ENCODE measurements around the gene DNAI2.

DNAI2 gene

GRCh38 chr17:74251051-74251450, 23.0 kb upstream of the DNAI2 start:
- no peak overlapping the region for H3K4me3 ChIP-seq (replicated peaks in 1 of 2; ENCODE audit: low read depth in 2 of 2, low read length in 2 of 2)
- TF ChIP-seq CTCF (IDR thresholded peaks at IDR 0.05; ENCODE audit: low read depth, low read length): no peak
- no peak for DNase-seq (ENCODE audit: low read depth in 2 of 2)

GRCh38 chr17:74251569-74251968, 22.5 kb upstream of the DNAI2 start:
- H3K4me3 ChIP-seq (replicated peaks in 1 of 2; ENCODE audit: low read depth in 2 of 2, low read length in 2 of 2): no peak overlapping the region
- TF ChIP-seq CTCF (IDR thresholded peaks at IDR 0.05; ENCODE audit: low read depth, low read length): no peak
- DNase-seq (ENCODE audit: low read depth in 2 of 2): no peak

- no peak overlapping the region for H3K4me3 ChIP-seq (replicated peaks in 1 of 2; ENCODE audit: low read depth in 2 of 2, low read length in 2 of 2)
- TF ChIP-seq CTCF (IDR thresholded peaks at IDR 0.05; ENCODE audit: low read depth, low read length): no peak
- no peak for DNase-seq (ENCODE audit: low read depth in 2 of 2)
Observed at GRCh38 chr17:74252211-74252610, 21.8 kb upstream of the DNAI2 start.

GRCh38 chr17:74253036-74253435, 21.0 kb upstream of the DNAI2 start:
- no peak overlapping the region for H3K4me3 ChIP-seq (replicated peaks in 1 of 2; ENCODE audit: low read depth in 2 of 2, low read length in 2 of 2)
- no peak for DNase-seq (ENCODE audit: low read depth in 2 of 2)
- TF ChIP-seq CTCF (IDR thresholded peaks at IDR 0.05; ENCODE audit: low read depth, low read length): no peak

GRCh38 chr17:74257311-74257710, 16.7 kb upstream of the DNAI2 start:
- no peak for DNase-seq (ENCODE audit: low read depth in 2 of 2)
- no peak overlapping the region for H3K4me3 ChIP-seq (replicated peaks in 1 of 2; ENCODE audit: low read depth in 2 of 2, low read length in 2 of 2)
- no peak for TF ChIP-seq CTCF (IDR thresholded peaks at IDR 0.05; ENCODE audit: low read depth, low read length)

GRCh38 chr17:74259667-74260524, 14.1 kb upstream of the DNAI2 start:
- DNase-seq (ENCODE audit: low read depth in 2 of 2): no peak
- no peak overlapping the region for H3K4me3 ChIP-seq (replicated peaks in 1 of 2; ENCODE audit: low read depth in 2 of 2, low read length in 2 of 2)
- TF ChIP-seq CTCF (IDR thresholded peaks at IDR 0.05; ENCODE audit: low read depth, low read length): no peak

GRCh38 chr17:74260525-74260850, 13.5 kb upstream of the DNAI2 start:
- H3K4me3 ChIP-seq (replicated peaks in 1 of 2; ENCODE audit: low read depth in 2 of 2, low read length in 2 of 2): no peak overlapping the region
- TF ChIP-seq CTCF (IDR thresholded peaks at IDR 0.05; ENCODE audit: low read depth, low read length): no peak
- DNase-seq (ENCODE audit: low read depth in 2 of 2): no peak

Data from cardiac fibroblast (primary cell).